Panc1 (cell line): Measurements from ENCODE around the gene ZNF407.

Experiments
- CTCF ChIP-seq: fragments of 450-650 bp; IDR thresholded peaks from 2 replicates; pipeline ENCODE4 v1.5.1; 2017; ENCODE audit warnings: mild to moderate bottlenecking
- POLR2AphosphoS5 ChIP-seq: IDR thresholded peaks from 2 replicates; pipeline ENCODE4 v1.6.1; 2012; ENCODE audit warnings: mild to moderate bottlenecking, low read depth, low read length, moderate library complexity
- REST ChIP-seq, 2 experiments: IDR thresholded peaks; 2 replicates each; pipeline ENCODE4 v1.6.1; 2011 to 2012; ENCODE audit warnings: low read depth in 2 of 2, control low read depth in 1 of 2, low read length in 1 of 2, mild to moderate bottlenecking in 1 of 2, moderate library complexity in 1 of 2; ENCODE audit not compliant: insufficient read depth in 1 of 2

- TF ChIP-seq CTCF (no peak), POLR2AphosphoS5 (no peak), REST (IDR thresholded peaks at IDR 0.05; ENCODE audit: insufficient read depth in 1 of 2, low read depth in 2 of 2, low read length in 1 of 2) (no peak)
Observed at GRCh38 chr18:74682991-74683297, 85.3 kb downstream of the ZNF407 start.
